Neural progenitor cell (in vitro differentiated cells): ENCODE measurements around the gene PANK4. TPM values are rescaled to one million over a fixed set of nuclear protein-coding genes. Genes with fewer than 3 reads are reported as not detected.

Experiments
- DNase-seq: peaks from one replicate; pipeline ENCODE4 v3.0.0-alpha.2; 2016; ENCODE audit warnings: low spot score
- H2AFZ ChIP-seq: fragments of 200-600 bp; sonication (generic); replicated peaks from 2 replicates; pipeline ENCODE4 v1.6.1; 2016; ENCODE audit warnings: antibody characterized with exemption
- H3F3A ChIP-seq: fragments of 200-600 bp; sonication (generic); 2 replicates; pipeline ENCODE4 v1.6.1; 2016; ENCODE audit warnings: antibody characterized with exemption, low read depth
- H3K27ac ChIP-seq: fragments of 200-600 bp; sonication (generic); 2 replicates; pipeline ENCODE4 v1.5.1; 2016; ENCODE audit warnings: mild to moderate bottlenecking
- H3K27me3 ChIP-seq: fragments of 200-600 bp; sonication (generic); 2 replicates; pipeline ENCODE4 v1.6.1; 2016; ENCODE audit warnings: mild to moderate bottlenecking, moderate library complexity
- H3K36me3 ChIP-seq: fragments of 200-600 bp; sonication (generic); 2 replicates; pipeline ENCODE4 v1.5.1; 2016
- H3K4me1 ChIP-seq: fragments of 200-600 bp; sonication (generic); 2 replicates; pipeline ENCODE4 v1.6.1; 2016; ENCODE audit warnings: mixed run types
- H3K4me2 ChIP-seq: fragments of 200-600 bp; sonication (generic); 2 replicates; pipeline ENCODE4 v1.6.1; 2016
- H3K4me3 ChIP-seq: fragments of 200-600 bp; sonication (generic); 2 replicates; pipeline ENCODE4 v1.5.1; 2016
- H3K79me2 ChIP-seq: fragments of 200-600 bp; sonication (generic); 2 replicates; pipeline ENCODE4 v1.6.1; 2016; ENCODE audit warnings: low read depth
- H3K9ac ChIP-seq: fragments of 200-600 bp; sonication (generic); 2 replicates; pipeline ENCODE4 v1.6.1; 2016
- H3K9me3 ChIP-seq: fragments of 200-600 bp; sonication (generic); 2 replicates; pipeline ENCODE4 v1.5.1; 2016; ENCODE audit warnings: low read depth
- H4K20me1 ChIP-seq: fragments of 200-600 bp; sonication (generic); 2 replicates; pipeline ENCODE4 v1.6.1; 2016; ENCODE audit warnings: low read depth
- H3K27ac Mint-ChIP-seq: 3 replicates; pipeline ENCODE4 v1.8.0; 2021; ENCODE audit warnings: mixed read lengths
- H3K27me3 Mint-ChIP-seq: 2 replicates; pipeline ENCODE4 v1.8.0; 2022; ENCODE audit warnings: low read depth, mild to moderate bottlenecking, inconsistent platforms, moderate library complexity, mixed read lengths; ENCODE audit not compliant: insufficient read depth
- H3K36me3 Mint-ChIP-seq: 3 replicates; pipeline ENCODE4 v1.8.0; 2021; ENCODE audit warnings: mixed read lengths
- H3K4me1 Mint-ChIP-seq: 3 replicates; pipeline ENCODE4 v1.8.0; 2021; ENCODE audit warnings: mixed read lengths
- H3K4me3 Mint-ChIP-seq: 3 replicates; pipeline ENCODE4 v1.8.0; 2021; ENCODE audit warnings: mild to moderate bottlenecking, moderate library complexity, mixed read lengths
- H3K9me3 Mint-ChIP-seq: 3 replicates; pipeline ENCODE4 v1.8.0; 2020; ENCODE audit warnings: mixed read lengths
- CTCF ChIP-seq: fragments of 200-600 bp; sonication (generic); IDR thresholded peaks from 2 replicates; pipeline ENCODE4 v1.5.1; 2017; ENCODE audit warnings: antibody characterized with exemption, mild to moderate bottlenecking
- EZH2 ChIP-seq: fragments of 200-600 bp; sonication (generic); IDR thresholded peaks from 2 replicates; pipeline ENCODE4 v1.6.1; 2017; ENCODE audit warnings: antibody characterized with exemption, mild to moderate bottlenecking, moderate library complexity
- EZH2phosphoT487 ChIP-seq: fragments of 200-600 bp; sonication (generic); IDR thresholded peaks from 2 replicates; pipeline ENCODE4 v1.6.1; 2017; ENCODE audit warnings: antibody characterized with exemption
- total RNA-seq: library from RNA; depleted of rRNA; stranded (reverse); fragments of >200 nt; gene quantifications from 2 replicates; pipeline ENCODE4 v1.2.3, GENCODE V29; 2015; ENCODE audit warnings: low replicate concordance

The PANK4 gene
- total RNA-seq, 1 donor from 2014 or later = 30.6 TPM

GRCh38 chr1:2535981-2536380, 9.6 kb upstream of the PANK4 start:
- H2AFZ ChIP-seq = no peak overlapping the region

GRCh38 chr1:2535455-2535854, 9.1 kb upstream of the PANK4 start:
- peaks cover 32% of the 10 kb centered on the region for H3K27me3 Mint-ChIP-seq
- peak overlapping the region; percentile 21 for H3K4me2 ChIP-seq

More at GRCh38 chr1:2535981-2536380, 9.6 kb upstream of the PANK4 start:
- Histone ChIP-seq H3K4me3 (no peak overlapping the region), H3K27me3 (peaks cover 97% of the 10 kb centered on the region), H3K9me3 (no peaks in the 10 kb centered on the region), H3K4me1 (peaks cover 52% of the 10 kb centered on the region), H4K20me1 (no peaks in the 10 kb centered on the region), H3F3A (peaks cover 20% of the 10 kb centered on the region), H3K36me3 (no peaks in the 10 kb centered on the region), H3K4me2 (peak overlapping the region; percentile 21), H3K9ac (no peak overlapping the region), H3K27ac (no peak overlapping the region), H3K79me2 (no peaks in the 10 kb centered on the region)
- Mint-ChIP-seq H3K4me1 (peaks cover 54% of the 10 kb centered on the region), H3K27me3 (peaks cover 32% of the 10 kb centered on the region), H3K27ac (peak overlapping the region; percentile 18), H3K9me3 (no peaks in the 10 kb centered on the region), H3K36me3 (no peaks in the 10 kb centered on the region), H3K4me3 (peak overlapping the region; percentile 2)
- no peak for DNase-seq
- TF ChIP-seq EZH2 (no peak), CTCF (no peak), EZH2phosphoT487 (no peak)

GRCh38 chr1:2534687-2535441, 8.5 kb upstream of the PANK4 start:
- peak overlapping the region; percentile 68 for H3K4me3 Mint-ChIP-seq
- DNase-seq = no peak
- Histone ChIP-seq H3K79me2 (no peaks in the 10 kb centered on the region), H2AFZ (no peak overlapping the region), H3K9me3 (no peaks in the 10 kb centered on the region), H3K27ac (no peak overlapping the region), H3K4me3 (no peak overlapping the region), H3K27me3 (peaks cover 100% of the 10 kb centered on the region), H3K9ac (no peak overlapping the region), H3K36me3 (no peaks in the 10 kb centered on the region), H3K4me1 (peaks cover 50% of the 10 kb centered on the region), H3K4me2 (peak overlapping the region; percentile 21), H4K20me1 (peaks cover 2% of the 10 kb centered on the region), H3F3A (peaks cover 16% of the 10 kb centered on the region)
- peaks cover 56% of the 10 kb centered on the region for H3K4me1 Mint-ChIP-seq
- H3K9me3 Mint-ChIP-seq = no peaks in the 10 kb centered on the region
- TF ChIP-seq CTCF (no peak), EZH2phosphoT487 (no peak), EZH2 (no peak)
- no peaks in the 10 kb centered on the region for H3K36me3 Mint-ChIP-seq
- peaks cover 32% of the 10 kb centered on the region for H3K27me3 Mint-ChIP-seq
- H3K27ac Mint-ChIP-seq = peak overlapping the region; percentile 92

More at GRCh38 chr1:2535455-2535854, 9.1 kb upstream of the PANK4 start:
- H3K27ac Mint-ChIP-seq = no peak overlapping the region
- no peak overlapping the region for H3K4me3 ChIP-seq
- peaks cover 20% of the 10 kb centered on the region for H3F3A ChIP-seq
- no peak overlapping the region for H3K4me3 Mint-ChIP-seq
- H3K4me1 ChIP-seq = peaks cover 54% of the 10 kb centered on the region
- H3K9me3 ChIP-seq = no peaks in the 10 kb centered on the region
- no peaks in the 10 kb centered on the region for H3K9me3 Mint-ChIP-seq
- H3K27ac ChIP-seq = no peak overlapping the region
- H3K4me1 Mint-ChIP-seq = peaks cover 56% of the 10 kb centered on the region
- peak; percentile 87 for DNase-seq
- H3K9ac ChIP-seq = no peak overlapping the region
- H2AFZ ChIP-seq = no peak overlapping the region
- no peaks in the 10 kb centered on the region for H3K36me3 ChIP-seq
- H3K27me3 ChIP-seq = peaks cover 100% of the 10 kb centered on the region
- H4K20me1 ChIP-seq = no peaks in the 10 kb centered on the region
- H3K79me2 ChIP-seq = no peaks in the 10 kb centered on the region
- no peaks in the 10 kb centered on the region for H3K36me3 Mint-ChIP-seq
- no peak for TF ChIP-seq EZH2phosphoT487
- no peak for TF ChIP-seq EZH2
- TF ChIP-seq CTCF = no peak
